H1 (cell line): ENCODE results near the gene PGLYRP4.
"Not testable (repeated sequence)": the region's sequence is repeated elsewhere in the genome, so short reads cannot be mapped to it uniquely, and the experiment has no call there.

Source experiments
- ATF3 ChIP-seq: IDR thresholded peaks from 2 replicates; pipeline ENCODE4 v1.6.1; 2011; ENCODE audit warnings: low read depth, mild to moderate bottlenecking, low read length; ENCODE audit not compliant: insufficient read depth
- BRCA1 ChIP-seq: IDR thresholded peaks from 2 replicates; pipeline ENCODE4 v1.6.1; 2012; ENCODE audit warnings: low read depth, low read length, improper control_type of control experiment
- CTCF ChIP-seq, 3 experiments: IDR thresholded peaks; 1 replicate in 2 of 3; 2 replicates in 1 of 3; pipeline versions ENCODE4 v1.5.1 to v1.6.1; 2011; ENCODE audit warnings: low read length in 3 of 3, mild to moderate bottlenecking in 3 of 3, inconsistent platforms in 2 of 3, low read depth in 1 of 3, moderate library complexity in 1 of 3; ENCODE audit not compliant: insufficient read depth in 1 of 3; ENCODE audit errors: control extremely low read depth in 1 of 3
- EGR1 ChIP-seq: IDR thresholded peaks from 2 replicates; pipeline ENCODE4 v1.6.1; 2011; ENCODE audit warnings: low read depth, low read length, borderline replicate concordance
- JUN ChIP-seq: IDR thresholded peaks from 2 replicates; pipeline ENCODE4 v1.6.1; 2011; ENCODE audit warnings: low read depth, mild to moderate bottlenecking, improper control_type of control experiment, low read length
- KDM4A ChIP-seq: IDR thresholded peaks from one replicate; pipeline ENCODE4 v1.7.1; 2012; ENCODE audit warnings: low read depth, mild to moderate bottlenecking, moderate library complexity, low read length, inconsistent platforms; ENCODE audit not compliant: severe bottlenecking
- MAFK ChIP-seq: IDR thresholded peaks from 2 replicates; pipeline ENCODE4 v1.6.1; 2012; ENCODE audit warnings: low read depth, mild to moderate bottlenecking, improper control_type of control experiment, low read length
- NRF1 ChIP-seq: IDR thresholded peaks from 2 replicates; pipeline ENCODE4 v1.6.1; 2011; ENCODE audit warnings: mild to moderate bottlenecking, low read depth, low read length, improper control_type of control experiment
- POLR2AphosphoS5 ChIP-seq: IDR thresholded peaks from 2 replicates; pipeline ENCODE4 v1.6.1; 2011; ENCODE audit warnings: low read depth, low read length
- RAD21 ChIP-seq, 2 experiments: IDR thresholded peaks in 1 of 2; conservative IDR thresholded peaks in 1 of 2; 2 replicates each; pipeline ENCODE4 v1.6.1; 2011; ENCODE audit warnings: low read depth in 2 of 2, low read length in 2 of 2, improper control_type of control experiment in 1 of 2, inconsistent platforms in 1 of 2, mild to moderate bottlenecking in 1 of 2, moderate library complexity in 1 of 2
- SIN3A ChIP-seq, 2 experiments: IDR thresholded peaks in 1 of 2; conservative IDR thresholded peaks in 1 of 2; 2 replicates each; pipeline ENCODE4 v1.6.1; 2011 to 2012; ENCODE audit warnings: low read length in 2 of 2, improper control_type of control experiment in 1 of 2, low read depth in 1 of 2, mild to moderate bottlenecking in 1 of 2
- TAF1 ChIP-seq: IDR thresholded peaks from 2 replicates; pipeline ENCODE4 v1.6.1; 2011; ENCODE audit warnings: mild to moderate bottlenecking, low read depth, low read length
- YY1 ChIP-seq: IDR thresholded peaks from 2 replicates; pipeline ENCODE4 v1.6.1; 2011; ENCODE audit warnings: low read depth, mild to moderate bottlenecking, low read length

GRCh38 chr1:153318145-153318544, 30.5 kb downstream of the PGLYRP4 start:
- TF ChIP-seq CTCF (IDR thresholded peaks at IDR 0.05; ENCODE audit: control extremely low read depth in 1 of 3, insufficient read depth in 1 of 3, low read depth in 1 of 3, low read length in 3 of 3); YY1; RAD21 (IDR thresholded peaks at IDR 0.05 in 1 of 2, conservative IDR thresholded peaks at IDR 0.05 in 1 of 2; ENCODE audit: low read depth in 2 of 2, low read length in 2 of 2); TAF1; BRCA1; JUN; KDM4A; SIN3A (conservative IDR thresholded peaks at IDR 0.05 in 1 of 2, IDR thresholded peaks at IDR 0.05 in 1 of 2; ENCODE audit: low read depth in 1 of 2, low read length in 2 of 2); NRF1; POLR2AphosphoS5; ATF3; MAFK; EGR1: not testable (repeated sequence)
